GM21390 (cell line): Measurements from ENCODE around the gene RAB23.

Experiments used
- ATAC-seq: cut with Tn5 transposase; IDR thresholded peaks from one replicate; pipeline ENCODE4 v1.9.1; 2021; ENCODE audit not compliant: unreplicated experiment

RAB23 gene

DNA sequence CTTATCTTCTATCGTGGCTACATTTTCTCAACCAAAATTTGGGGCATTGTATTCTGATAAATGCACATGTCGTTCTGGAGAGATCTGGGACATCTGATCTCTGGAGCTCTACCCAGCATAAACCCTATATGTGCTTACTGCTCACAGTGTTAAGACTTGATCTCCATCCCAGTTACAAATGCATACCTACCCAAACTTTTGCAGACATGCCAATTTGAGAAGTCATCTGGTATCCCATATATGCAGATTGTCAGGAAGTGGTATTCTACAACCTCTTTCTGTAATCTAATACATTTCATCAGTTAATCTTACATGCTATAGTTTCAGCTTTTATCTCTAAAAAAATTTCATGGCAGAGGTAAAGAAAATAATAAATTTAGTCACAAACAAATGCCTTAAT lies 38.8 kb downstream of the RAB23 start:
- ATAC-seq, result no peak

DNA sequence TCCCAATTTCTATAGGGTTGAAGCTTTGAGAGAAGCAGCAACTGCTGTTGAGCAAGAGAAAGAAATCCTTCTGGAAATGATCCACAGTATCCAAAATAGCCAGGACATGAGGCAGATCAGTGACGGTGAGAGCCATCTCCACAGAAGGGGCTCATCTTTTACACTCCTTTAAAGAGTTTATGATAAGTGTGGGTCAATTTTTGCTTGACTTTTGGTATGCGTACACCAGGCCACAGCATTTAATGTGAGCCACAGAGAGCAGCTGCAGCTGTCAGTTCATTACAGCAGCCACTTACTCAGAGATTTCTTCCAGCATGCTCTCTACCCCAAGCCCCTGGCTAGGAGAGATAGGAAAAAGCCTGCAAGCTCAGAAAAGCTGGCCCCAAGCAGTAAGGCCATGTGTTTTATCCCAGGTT lies 40.1 kb downstream of the RAB23 start:
- ATAC-seq, result no peak

- no peak for ATAC-seq
Measured at GRCh38 chr6:57180596-57180995, 41.5 kb downstream of the RAB23 start.

DNA sequence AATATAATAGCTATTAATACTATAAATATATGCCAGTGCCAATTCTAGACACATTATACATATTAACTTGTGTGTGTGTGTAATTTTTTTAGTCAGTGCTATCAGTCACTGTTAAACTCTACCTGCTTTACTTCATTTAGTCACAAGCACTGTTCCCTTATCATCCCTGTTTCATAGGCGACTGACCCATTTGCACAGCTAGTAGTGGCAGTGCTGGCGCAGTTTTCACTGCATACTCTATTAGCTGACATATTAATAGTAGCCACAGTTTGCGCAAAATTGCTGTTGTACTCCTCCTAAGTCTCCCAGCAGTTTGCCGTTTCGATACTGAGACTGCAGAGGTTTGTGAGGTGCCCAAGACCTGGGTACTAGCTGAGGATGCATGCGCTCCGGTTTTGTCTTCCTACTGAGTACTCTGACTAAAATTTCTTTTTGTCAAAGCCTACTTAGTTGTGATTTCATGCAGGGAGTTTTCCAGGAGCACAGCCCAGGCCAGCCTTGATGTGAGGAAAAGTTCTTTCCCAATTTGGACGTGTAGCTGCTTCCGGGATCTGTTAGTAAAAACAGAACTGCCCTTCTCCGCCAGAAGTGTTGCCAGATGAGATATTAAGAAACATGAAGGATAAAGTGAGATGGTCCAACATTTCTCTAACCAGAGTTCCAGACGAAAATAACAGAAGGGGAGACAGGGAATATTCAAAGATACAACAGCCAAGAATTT lies 44.4 kb downstream of the RAB23 start:
- no peak for ATAC-seq

DNA sequence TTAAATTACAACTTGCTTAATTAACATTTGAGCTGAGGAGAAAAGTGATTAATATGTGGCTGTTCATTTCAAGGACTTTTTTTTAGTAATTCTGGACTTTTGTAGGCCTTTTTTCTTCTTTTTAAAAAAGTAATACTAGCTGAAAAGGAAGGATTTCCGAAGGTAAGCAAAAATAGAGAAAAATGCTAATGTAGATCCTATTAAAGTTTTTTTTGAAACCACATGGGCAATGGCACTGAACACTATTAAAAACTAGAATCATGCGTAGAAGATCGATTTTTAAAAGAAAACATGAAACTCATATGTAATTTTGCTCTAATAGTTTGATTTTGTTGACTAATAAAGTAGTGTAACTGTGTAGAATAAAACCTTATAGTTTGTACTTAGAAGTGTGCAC lies 47.6 kb downstream of the RAB23 start:
- ATAC-seq, result no peak

- ATAC-seq, result no peak
Measured at GRCh38 chr6:57173886-57174510, 48.1 kb downstream of the RAB23 start.

- ATAC-seq, result no peak
Measured at GRCh38 chr6:57173056-57173885, 48.8 kb downstream of the RAB23 start.

- ATAC-seq, result peak; percentile 88
Measured at GRCh38 chr6:57172136-57173055, 49.7 kb downstream of the RAB23 start, which contains the start of gene BAG2. TSS of gene BAG2 (plus strand) at chr6:57172326. CDS start at chr6:57172698, 372 bp downstream.

- ATAC-seq, result no peak
Measured at GRCh38 chr6:57165080-57165479, 57.0 kb downstream of the RAB23 start.

DNA sequence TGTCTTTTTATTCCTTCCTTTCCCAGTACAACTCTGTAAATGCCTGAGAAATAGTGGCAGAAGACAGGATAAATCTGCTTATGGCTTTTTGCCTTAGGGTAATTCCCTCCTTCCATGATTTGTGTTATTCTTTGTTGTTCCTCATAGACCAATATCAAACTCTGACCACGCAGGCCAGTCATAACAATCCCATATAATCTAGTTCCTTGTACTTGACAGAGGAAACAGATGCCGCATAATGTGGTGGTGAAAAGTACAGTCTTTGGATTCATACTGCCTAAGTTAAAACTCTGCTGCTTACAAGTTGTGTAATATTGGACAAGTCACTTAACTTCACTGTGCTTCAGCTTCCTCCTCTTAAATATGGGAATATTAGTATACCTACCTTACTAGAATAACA lies 58.2 kb downstream of the RAB23 start:
- ATAC-seq, result no peak

GRCh38 chr6:57162516-57162915 lies 59.6 kb downstream of the RAB23 start:
- ATAC-seq, result no peak

DNA sequence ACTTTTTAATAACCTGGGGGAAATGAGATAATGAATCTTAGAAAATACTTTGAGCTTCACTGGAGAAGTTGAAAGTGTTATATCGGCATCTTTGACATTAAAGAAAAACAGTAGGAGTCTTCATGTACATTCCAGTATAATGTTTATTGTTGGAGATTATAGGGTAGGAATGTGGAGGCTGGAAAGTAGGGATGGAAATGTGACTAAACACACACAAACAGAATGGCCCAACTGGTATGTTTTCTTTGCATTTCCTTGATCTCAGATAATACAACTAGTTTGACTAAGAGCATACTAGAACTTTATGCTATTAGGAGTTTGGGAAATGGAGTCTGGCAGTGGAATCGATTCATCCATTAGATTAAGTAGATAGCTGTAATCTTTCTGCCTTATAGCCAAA lies 60.1 kb downstream of the RAB23 start:
- no peak for ATAC-seq

GRCh38 chr6:57159127-57159526 lies 63.0 kb downstream of the RAB23 start:
- ATAC-seq, result no peak

- ATAC-seq, result no peak
Measured at GRCh38 chr6:57158658-57159057, 63.4 kb downstream of the RAB23 start.

- no peak for ATAC-seq
Measured at GRCh38 chr6:57147955-57148858, 73.9 kb downstream of the RAB23 start.

GRCh38 chr6:57147401-57147800 lies 74.7 kb downstream of the RAB23 start:
- no peak for ATAC-seq

GRCh38 chr6:57143690-57144089 lies 78.4 kb downstream of the RAB23 start:
- ATAC-seq, result no peak

DNA sequence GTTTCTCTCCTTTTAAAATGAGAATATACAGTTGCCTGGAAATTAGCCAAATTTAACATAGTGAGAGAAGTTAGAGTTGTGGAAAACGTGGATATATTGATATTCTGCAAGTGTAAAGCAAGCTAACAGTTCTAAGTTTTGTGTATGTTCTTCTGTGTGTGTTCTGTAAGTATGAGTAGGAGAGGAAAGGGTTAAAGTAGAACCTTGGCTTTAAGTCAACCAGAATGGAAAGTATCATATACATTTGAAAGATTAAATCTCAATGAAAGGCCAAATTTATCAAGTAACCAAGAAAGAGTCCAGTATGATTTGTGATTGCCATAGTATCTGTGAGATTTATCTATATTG lies 80.0 kb downstream of the RAB23 start:
- ATAC-seq, result no peak

- no peak for ATAC-seq
Measured at GRCh38 chr6:57141451-57142177, 80.5 kb downstream of the RAB23 start.
